ENCODE measurements around the gene LYRM7.

The LYRM7 gene

DNA sequence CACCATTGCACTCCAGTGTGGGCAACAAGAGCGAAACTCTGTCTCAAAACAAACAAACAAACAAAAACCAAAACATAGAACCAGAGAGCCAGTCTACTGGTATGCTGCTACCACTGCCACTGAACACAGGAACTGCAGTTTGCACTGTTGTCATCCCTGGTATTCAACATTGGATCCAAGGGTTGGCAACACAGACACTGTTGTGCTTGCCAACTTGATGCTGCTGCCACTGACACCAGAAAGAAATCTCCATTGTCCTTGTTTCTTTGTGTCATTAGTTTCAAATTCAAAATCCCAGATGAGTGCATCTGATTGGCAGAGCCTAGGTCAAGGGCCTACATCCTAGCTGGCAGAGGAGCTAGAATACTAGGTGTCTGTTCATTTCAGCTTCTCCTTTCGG is 21.9 kb upstream of the LYRM7 start:
- no peak for DNase-seq (ENCODE audit: low spot score)
- in situ Hi-C loops (cut with MboI; ENCODE audit: low sequenced_read_pairs, unreplicated experiment): no loop called here

DNA sequence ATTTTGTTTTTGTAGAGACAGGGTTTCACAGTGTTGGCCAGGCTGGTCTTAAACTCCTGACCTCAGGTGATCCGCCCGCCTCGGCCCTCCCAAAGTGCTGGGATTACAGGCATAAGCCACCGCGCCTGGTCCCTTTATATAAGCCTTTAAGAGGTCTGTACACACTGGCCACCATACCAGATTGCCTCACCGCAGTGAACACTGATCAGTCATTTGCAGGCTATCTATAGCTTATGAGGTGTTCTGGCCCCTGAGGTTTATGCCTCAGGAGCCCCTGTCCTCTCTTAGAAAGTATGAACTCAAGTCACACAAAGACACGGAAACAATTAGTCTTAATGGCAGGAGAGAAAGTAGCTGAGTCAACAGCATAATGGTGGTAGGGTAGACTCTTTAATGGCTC is 20.3 kb upstream of the LYRM7 start:
- TF ChIP-seq, protein P1, sequence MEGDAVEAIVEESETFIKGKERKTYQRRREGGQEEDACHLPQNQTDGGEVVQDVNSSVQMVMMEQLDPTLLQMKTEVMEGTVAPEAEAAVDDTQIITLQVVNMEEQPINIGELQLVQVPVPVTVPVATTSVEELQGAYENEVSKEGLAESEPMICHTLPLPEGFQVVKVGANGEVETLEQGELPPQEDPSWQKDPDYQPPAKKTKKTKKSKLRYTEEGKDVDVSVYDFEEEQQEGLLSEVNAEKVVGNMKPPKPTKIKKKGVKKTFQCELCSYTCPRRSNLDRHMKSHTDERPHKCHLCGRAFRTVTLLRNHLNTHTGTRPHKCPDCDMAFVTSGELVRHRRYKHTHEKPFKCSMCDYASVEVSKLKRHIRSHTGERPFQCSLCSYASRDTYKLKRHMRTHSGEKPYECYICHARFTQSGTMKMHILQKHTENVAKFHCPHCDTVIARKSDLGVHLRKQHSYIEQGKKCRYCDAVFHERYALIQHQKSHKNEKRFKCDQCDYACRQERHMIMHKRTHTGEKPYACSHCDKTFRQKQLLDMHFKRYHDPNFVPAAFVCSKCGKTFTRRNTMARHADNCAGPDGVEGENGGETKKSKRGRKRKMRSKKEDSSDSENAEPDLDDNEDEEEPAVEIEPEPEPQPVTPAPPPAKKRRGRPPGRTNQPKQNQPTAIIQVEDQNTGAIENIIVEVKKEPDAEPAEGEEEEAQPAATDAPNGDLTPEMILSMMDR (IDR thresholded peaks at IDR 0.05; ENCODE audit: borderline replicate concordance, control extremely low read depth, extremely low read depth, insufficient read depth, missing control alignments): no peak
- in situ Hi-C loops (cut with MboI; ENCODE audit: low sequenced_read_pairs, unreplicated experiment): loop anchor here (25.0 kb wide), 1 partner anchor 237 kb away; no protein-coding TSS in a partner anchor
- DNase-seq (ENCODE audit: low spot score): no peak

More for the DNA sequence above, 21.9 kb upstream of the LYRM7 start:
- TF ChIP-seq, protein P1 (IDR thresholded peaks at IDR 0.05; ENCODE audit: borderline replicate concordance, control extremely low read depth, extremely low read depth, insufficient read depth, missing control alignments): no peak

DNA sequence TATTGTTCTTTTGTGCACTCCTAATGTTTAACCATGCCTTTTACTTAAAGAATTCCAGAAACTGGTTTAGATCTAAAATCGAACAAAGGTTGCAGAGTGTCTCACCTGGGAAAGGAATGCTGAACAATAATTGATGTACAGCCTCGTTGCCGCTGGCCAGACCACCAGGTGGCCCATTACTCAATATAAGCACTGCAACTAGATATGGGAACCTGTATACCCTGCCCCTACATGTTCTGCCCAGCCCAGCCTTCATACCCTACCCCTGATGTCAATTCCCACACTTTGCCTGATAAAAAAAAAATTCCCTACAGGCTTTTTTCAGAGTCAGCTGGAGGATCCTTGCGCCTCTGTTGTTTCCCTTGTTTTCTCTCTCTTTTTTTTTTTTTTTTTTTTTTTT is 19.5 kb upstream of the LYRM7 start:
- DNase-seq (ENCODE audit: low spot score): no peak
- in situ Hi-C loops (cut with MboI; ENCODE audit: low sequenced_read_pairs, unreplicated experiment): loop anchor here (25.0 kb wide), 1 partner anchor 236 kb away; no protein-coding TSS in a partner anchor
- TF ChIP-seq, protein P1 (IDR thresholded peaks at IDR 0.05; ENCODE audit: borderline replicate concordance, control extremely low read depth, extremely low read depth, insufficient read depth, missing control alignments): no peak

DNA sequence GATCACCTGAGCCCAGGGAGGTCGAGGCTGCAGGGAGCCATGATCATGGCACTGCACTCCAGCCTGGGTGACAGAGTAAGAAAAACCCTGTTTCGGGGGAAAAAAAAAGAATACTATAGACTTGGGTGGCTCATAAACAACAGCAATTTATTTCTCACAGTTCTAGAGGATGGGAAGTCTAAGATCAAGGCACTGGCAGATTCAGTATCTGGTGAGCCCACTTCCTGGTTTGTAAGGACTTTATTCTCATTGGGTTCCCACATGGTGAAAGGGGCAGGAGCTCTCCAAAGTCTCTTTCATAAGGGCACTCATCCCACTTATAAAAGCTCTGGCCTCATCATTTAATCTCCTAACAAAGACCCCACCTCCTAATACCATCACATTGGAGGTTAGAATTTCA is 14.4 kb upstream of the LYRM7 start:
- DNase-seq (ENCODE audit: low spot score): no peak
- in situ Hi-C loops (cut with MboI; ENCODE audit: low sequenced_read_pairs, unreplicated experiment): loop anchor here (25.0 kb wide), 1 partner anchor 231 kb away; no protein-coding TSS in a partner anchor
- TF ChIP-seq, protein P1 (IDR thresholded peaks at IDR 0.05; ENCODE audit: borderline replicate concordance, control extremely low read depth, extremely low read depth, insufficient read depth, missing control alignments): no peak

DNA sequence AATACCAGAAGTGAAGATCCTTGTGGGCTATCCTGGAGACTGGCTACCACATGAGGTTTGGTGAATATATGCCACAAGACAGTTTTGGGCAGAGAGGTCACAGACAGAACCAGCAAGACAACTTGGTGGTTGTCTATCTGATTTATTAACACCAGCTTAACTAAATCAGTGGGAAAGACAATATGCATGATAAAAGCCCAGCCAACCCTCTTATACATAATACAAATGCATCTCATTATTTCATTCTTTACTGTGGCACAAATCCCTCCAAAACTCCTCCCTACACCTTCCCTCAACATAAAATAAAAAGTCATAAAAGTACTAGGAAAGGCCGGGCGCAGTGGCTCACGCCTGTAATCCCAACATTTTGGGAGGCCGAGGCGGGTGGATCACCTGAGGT is 13.8 kb upstream of the LYRM7 start:
- no peak for DNase-seq (ENCODE audit: low spot score)
- TF ChIP-seq, protein P1 (IDR thresholded peaks at IDR 0.05; ENCODE audit: borderline replicate concordance, control extremely low read depth, extremely low read depth, insufficient read depth, missing control alignments): no peak
- in situ Hi-C loops (cut with MboI; ENCODE audit: low sequenced_read_pairs, unreplicated experiment): loop anchor here (25.0 kb wide), 1 partner anchor 230 kb away; no protein-coding TSS in a partner anchor

DNA sequence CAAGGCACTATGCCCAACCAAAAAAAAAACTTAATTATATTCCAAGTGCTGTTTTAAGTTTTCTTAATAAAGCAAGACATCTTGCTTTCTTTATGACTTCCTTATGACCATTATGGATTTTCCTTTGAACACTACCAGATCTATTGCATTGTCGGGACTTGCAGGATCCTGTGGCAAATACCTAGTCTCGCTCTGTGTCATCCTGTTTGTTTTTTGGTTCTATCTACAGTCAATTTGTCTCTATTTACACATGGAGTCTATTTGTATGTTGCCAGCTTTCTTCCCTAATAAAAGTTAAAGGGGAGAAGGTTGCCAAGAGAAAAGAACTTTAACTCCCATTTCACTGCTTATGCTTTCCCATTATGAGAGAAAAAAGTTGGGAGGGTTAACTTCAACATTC is 10.6 kb upstream of the LYRM7 start:
- TF ChIP-seq, protein P1 (IDR thresholded peaks at IDR 0.05; ENCODE audit: borderline replicate concordance, control extremely low read depth, extremely low read depth, insufficient read depth, missing control alignments): no peak
- no peak for DNase-seq (ENCODE audit: low spot score)
- in situ Hi-C loops (cut with MboI; ENCODE audit: low sequenced_read_pairs, unreplicated experiment): loop anchor here (10.0 to 25.0 kb wide), 2 partner anchors 115 to 227 kb away; no protein-coding TSS in a partner anchor
